ENCODE measurements around the gene LMO1.

DNA sequence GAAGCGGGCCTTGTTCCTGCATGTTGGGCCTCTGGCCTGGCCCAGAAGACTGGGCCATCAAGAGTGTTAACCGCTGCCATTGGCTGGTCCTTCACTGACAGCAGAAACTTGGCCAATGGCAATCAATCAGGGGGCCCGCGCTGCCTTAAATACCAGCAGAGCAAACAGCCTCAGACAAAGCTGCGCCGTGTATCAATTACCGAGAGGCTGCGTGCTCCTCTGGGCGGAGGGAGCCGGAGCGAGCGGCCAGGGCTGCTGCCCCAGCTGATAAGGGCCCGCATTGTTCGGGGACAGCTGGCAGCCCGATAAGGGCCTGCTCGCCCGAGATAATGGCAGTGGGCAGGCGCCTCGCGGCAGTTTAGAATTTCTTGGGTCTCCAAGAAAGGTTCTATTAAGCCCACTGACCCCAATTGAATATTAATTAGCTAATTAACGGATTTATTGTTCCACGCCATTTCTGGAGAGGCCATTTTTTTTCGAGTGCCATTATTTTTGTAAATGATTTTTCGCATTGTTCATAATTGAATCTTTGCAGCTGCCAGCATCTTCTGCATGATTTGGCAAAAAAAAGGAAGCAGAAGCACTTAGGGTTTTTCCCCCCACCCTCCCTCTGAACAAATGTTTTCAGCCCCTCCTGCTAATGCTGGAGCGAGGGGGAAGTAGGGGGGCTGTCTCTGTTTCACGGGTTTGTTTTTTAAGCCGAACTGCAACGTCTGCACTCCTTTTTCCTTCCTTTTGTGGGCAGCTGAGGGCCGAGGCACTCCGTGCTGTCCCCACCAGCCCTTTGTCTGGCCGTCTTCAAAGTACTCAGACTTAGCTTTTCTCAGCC is 57.2 kb downstream of the LMO1 start:
- TF ChIP-seq, protein P1, sequence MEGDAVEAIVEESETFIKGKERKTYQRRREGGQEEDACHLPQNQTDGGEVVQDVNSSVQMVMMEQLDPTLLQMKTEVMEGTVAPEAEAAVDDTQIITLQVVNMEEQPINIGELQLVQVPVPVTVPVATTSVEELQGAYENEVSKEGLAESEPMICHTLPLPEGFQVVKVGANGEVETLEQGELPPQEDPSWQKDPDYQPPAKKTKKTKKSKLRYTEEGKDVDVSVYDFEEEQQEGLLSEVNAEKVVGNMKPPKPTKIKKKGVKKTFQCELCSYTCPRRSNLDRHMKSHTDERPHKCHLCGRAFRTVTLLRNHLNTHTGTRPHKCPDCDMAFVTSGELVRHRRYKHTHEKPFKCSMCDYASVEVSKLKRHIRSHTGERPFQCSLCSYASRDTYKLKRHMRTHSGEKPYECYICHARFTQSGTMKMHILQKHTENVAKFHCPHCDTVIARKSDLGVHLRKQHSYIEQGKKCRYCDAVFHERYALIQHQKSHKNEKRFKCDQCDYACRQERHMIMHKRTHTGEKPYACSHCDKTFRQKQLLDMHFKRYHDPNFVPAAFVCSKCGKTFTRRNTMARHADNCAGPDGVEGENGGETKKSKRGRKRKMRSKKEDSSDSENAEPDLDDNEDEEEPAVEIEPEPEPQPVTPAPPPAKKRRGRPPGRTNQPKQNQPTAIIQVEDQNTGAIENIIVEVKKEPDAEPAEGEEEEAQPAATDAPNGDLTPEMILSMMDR (IDR thresholded peaks at IDR 0.05 in 2 of 3, conservative IDR thresholded peaks at IDR 0.05 in 1 of 3; ENCODE audit: control insufficient read depth in 2 of 3, extremely low read depth in 1 of 3, insufficient read depth in 1 of 3, low read depth in 3 of 3, low read length in 3 of 3), result no peak
- TF ChIP-seq, protein P2, sequence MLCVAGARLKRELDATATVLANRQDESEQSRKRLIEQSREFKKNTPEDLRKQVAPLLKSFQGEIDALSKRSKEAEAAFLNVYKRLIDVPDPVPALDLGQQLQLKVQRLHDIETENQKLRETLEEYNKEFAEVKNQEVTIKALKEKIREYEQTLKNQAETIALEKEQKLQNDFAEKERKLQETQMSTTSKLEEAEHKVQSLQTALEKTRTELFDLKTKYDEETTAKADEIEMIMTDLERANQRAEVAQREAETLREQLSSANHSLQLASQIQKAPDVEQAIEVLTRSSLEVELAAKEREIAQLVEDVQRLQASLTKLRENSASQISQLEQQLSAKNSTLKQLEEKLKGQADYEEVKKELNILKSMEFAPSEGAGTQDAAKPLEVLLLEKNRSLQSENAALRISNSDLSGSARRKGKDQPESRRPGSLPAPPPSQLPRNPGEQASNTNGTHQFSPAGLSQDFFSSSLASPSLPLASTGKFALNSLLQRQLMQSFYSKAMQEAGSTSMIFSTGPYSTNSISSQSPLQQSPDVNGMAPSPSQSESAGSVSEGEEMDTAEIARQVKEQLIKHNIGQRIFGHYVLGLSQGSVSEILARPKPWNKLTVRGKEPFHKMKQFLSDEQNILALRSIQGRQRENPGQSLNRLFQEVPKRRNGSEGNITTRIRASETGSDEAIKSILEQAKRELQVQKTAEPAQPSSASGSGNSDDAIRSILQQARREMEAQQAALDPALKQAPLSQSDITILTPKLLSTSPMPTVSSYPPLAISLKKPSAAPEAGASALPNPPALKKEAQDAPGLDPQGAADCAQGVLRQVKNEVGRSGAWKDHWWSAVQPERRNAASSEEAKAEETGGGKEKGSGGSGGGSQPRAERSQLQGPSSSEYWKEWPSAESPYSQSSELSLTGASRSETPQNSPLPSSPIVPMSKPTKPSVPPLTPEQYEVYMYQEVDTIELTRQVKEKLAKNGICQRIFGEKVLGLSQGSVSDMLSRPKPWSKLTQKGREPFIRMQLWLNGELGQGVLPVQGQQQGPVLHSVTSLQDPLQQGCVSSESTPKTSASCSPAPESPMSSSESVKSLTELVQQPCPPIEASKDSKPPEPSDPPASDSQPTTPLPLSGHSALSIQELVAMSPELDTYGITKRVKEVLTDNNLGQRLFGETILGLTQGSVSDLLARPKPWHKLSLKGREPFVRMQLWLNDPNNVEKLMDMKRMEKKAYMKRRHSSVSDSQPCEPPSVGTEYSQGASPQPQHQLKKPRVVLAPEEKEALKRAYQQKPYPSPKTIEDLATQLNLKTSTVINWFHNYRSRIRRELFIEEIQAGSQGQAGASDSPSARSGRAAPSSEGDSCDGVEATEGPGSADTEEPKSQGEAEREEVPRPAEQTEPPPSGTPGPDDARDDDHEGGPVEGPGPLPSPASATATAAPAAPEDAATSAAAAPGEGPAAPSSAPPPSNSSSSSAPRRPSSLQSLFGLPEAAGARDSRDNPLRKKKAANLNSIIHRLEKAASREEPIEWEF (IDR thresholded peaks at IDR 0.05; ENCODE audit: insufficient replicate concordance, low read depth, low read length), result no peak
- TF ChIP-seq CHD1 (IDR thresholded peaks at IDR 0.05; ENCODE audit: low read depth, low read length) (no peak), CREB1 (IDR thresholded peaks at IDR 0.05; ENCODE audit: low read depth) (no peak), NR2C2 (IDR thresholded peaks at IDR 0.05; ENCODE audit: borderline replicate concordance, control insufficient read depth, insufficient read length, low read depth) (no peak), POLR2A (IDR thresholded peaks at IDR 0.05; ENCODE audit: low read depth, low read length) (no peak)

Measured in GM12878 (cell line).